NCI-H446 treated with DMSO at 0.1 percent for 48 hours (cell line): Measurements from ENCODE around the gene WNK1.
A peak's percentile ranks its signal among the peaks of the same experiment; 100 is the strongest.
"Not testable (repeated sequence)": the region's sequence is repeated elsewhere in the genome, so short reads cannot be mapped to it uniquely, and the experiment has no call there.

ENCODE experiments used
- DNase-seq: peaks from one replicate; lab custom pipeline; 2025; lab: John Stamatoyannopoulos, UW

WNK1 gene

GRCh38 chr12:749751-750270 is 2.6 kb upstream of the WNK1 start:
- DNase-seq, result no peak

- DNase-seq, result no peak
Observed at GRCh38 chr12:750366-751191, 1.8 kb upstream of the WNK1 start.

- DNase-seq, result peak; percentile 97
Observed at GRCh38 chr12:751192-751998, 984 bp upstream of the WNK1 start.

GRCh38 chr12:752695-753610 is 574 bp downstream of the WNK1 start:
- no peak for DNase-seq

GRCh38 chr12:753611-754472 is 1.5 kb downstream of the WNK1 start:
- no peak for DNase-seq

GRCh38 chr12:754473-754820 is 2.1 kb downstream of the WNK1 start:
- DNase-seq, result no peak

GRCh38 chr12:754851-755562 is 2.6 kb downstream of the WNK1 start:
- DNase-seq, result no peak

- no peak for DNase-seq
Observed at GRCh38 chr12:759628-760027, 7.2 kb downstream of the WNK1 start.

- no peak for DNase-seq
Observed at GRCh38 chr12:761256-761655, 8.9 kb downstream of the WNK1 start.

- DNase-seq, result no peak
Observed at GRCh38 chr12:765840-766239, 13.5 kb downstream of the WNK1 start.

GRCh38 chr12:768434-768833 is 16.1 kb downstream of the WNK1 start:
- no peak for DNase-seq

- no peak for DNase-seq
Observed at GRCh38 chr12:770479-770878, 18.1 kb downstream of the WNK1 start.

- no peak for DNase-seq
Observed at GRCh38 chr12:772056-772697, 19.8 kb downstream of the WNK1 start.

- no peak for DNase-seq
Observed at GRCh38 chr12:774051-774614, 21.8 kb downstream of the WNK1 start.

- DNase-seq, result not testable (repeated sequence)
Observed at GRCh38 chr12:775973-776771, 23.8 kb downstream of the WNK1 start.

GRCh38 chr12:776772-777373 is 24.5 kb downstream of the WNK1 start:
- not testable (repeated sequence) for DNase-seq

- no peak for DNase-seq
Observed at GRCh38 chr12:777550-778047, 25.2 kb downstream of the WNK1 start.

GRCh38 chr12:778615-779014 is 26.2 kb downstream of the WNK1 start:
- DNase-seq, result no peak
